ENCODE data around the gene TF.

- TF ChIP-seq CTCF (IDR thresholded peaks at IDR 0.05 in 8 of 11, conservative IDR thresholded peaks at IDR 0.05 in 3 of 11) (no peak), POLR2AphosphoS5 (IDR thresholded peaks at IDR 0.05) (no peak), POLR2A (IDR thresholded peaks at IDR 0.05) (no peak)
These were observed 40.2 kb upstream of the TF start for GRCh38 chr3:133706033-133706432.
